ENCODE measurements around the gene GRIN2C. TPM values are rescaled to one million over a fixed set of nuclear protein-coding genes. Genes with fewer than 3 reads are reported as not detected.

The GRIN2C gene
- total RNA-seq, 2 experiments from 2014 or later: not detected

DNA sequence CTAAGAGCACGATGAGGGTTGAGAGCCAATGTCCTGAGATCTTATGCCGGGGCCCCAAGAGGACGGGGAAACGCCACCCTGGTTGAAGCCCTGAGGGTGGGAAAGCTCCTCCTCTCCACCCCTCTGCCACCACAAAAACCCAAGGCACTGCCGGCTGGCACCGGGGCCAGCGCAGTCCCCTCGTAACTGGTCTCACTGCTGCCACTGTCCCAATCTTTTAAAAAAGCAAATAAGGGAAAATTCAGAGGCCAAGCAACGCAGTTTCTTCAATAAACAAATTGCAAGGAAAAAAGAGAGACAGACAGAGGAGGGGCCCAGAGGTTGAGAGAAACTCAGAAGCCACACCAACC is 6.7 kb downstream of the GRIN2C start:
- ATAC-seq (peak; percentile 13), DNase-seq (no peak)
- Mint-ChIP-seq H3K27ac (no peak overlapping the region), H3K9me3 (ENCODE audit: low read depth) (no peaks in the 10 kb centered on the region), H3K27me3 (peaks cover 31% of the 10 kb centered on the region), H3K4me1 (peaks cover 9% of the 10 kb centered on the region), H3K36me3 (ENCODE audit: low read depth) (no peaks in the 10 kb centered on the region), H3K4me3 (peak overlapping the region; percentile 70)
- POLR2A ChIA-PET: interaction anchor here (1.1 kb wide), 1 partner anchor 20 kb away, joined by 10 read pairs; the partner anchor contains the start of gene FDXR
- intact Hi-C loops (cut with DNase I, micrococcal nuclease): no loop called here
- CTCF ChIA-PET: interaction anchor here (0.9 to 2.2 kb wide), 7 partner anchors 8 to 115 kb away, joined by 4 to 9 read pairs (median 4); no protein-coding TSS in a partner anchor

DNA sequence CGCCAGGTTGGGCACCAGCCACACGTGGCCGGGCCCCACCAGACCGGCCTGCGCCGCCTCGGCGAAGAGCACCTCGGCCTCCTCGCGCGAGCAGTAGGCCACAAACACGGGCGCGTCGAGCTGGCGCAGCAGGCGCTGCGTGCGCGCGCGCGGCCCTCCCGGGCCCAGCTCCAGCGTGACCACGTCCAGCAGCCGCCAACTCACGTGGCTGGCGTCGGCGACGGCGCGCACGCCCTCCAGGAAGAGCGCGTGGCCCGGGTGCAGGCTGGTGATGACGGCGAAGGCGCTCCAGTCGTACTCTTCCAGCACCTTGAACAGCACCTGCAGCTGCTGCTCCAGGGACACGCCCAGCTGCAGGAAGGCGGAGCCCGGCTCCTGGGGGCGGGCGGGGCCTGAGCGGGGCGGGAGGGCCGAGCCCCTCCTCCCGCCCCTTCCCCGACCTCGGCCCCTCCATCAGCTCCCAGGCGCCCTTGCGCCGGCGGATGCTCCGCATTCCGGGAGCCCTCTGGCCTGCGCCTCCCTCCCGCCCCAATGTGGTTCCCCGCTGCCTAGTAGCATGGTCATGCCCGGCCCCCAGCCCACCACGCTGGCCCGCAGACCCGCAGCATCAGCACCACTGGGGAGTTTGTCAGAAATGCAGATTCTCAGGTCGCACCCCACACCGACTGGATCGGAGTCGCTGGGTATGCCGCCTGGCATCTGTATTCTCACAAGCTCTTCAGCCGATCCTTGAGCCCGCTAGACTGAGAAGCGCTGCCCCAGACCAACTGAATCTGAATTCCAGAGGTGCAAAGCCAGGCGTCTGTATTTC is 7.2 kb downstream of the GRIN2C start:
- CTCF ChIA-PET: interaction anchor here (0.9 to 2.2 kb wide), 10 partner anchors 9 to 115 kb away, joined by 3 to 9 read pairs (median 4); partner anchors contain the start of gene FDXR
- H3K27me3 Mint-ChIP-seq: peaks cover 27% of the 10 kb centered on the region

DNA sequence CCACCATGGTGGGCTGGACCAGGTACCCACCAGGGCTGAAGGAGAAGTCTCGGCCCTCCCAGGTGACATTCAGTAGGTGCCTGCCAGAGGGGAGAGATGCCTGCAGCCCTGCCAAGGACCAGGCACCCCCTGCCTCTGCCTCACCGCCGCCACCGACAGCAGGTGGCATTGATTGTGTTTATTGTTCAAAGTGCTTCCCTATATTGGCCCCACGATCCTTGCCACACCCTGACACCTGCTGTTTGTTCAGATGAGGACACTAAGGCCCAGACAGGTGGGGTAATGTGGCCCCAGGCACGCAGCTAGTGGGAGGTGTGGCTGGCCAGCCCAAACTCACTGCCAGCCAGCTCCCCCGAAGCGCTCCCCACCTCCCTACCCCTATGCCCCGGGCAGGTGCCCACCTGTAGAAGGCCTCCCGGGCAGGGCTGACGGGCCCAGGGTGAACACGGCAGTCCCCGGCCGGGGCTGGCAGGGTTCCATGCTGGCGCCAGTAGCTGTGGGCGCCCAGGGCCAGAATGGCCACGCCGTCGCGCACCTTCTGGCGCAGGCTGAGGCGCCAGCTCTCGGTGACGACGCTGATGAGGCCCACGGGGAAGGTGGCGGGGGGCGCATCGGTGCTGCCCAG is 8.0 kb downstream of the GRIN2C start:
- Mint-ChIP-seq H3K27me3 (peaks cover 22% of the 10 kb centered on the region), H3K27ac (no peak overlapping the region)

More for the DNA sequence above, 7.2 kb downstream of the GRIN2C start:
- POLR2A ChIA-PET: interaction anchor here (1.1 kb wide), 2 partner anchors 12 to 20 kb away, joined by 3 to 10 read pairs; partner anchors contain the start of gene FDXR
- peaks cover 9% of the 10 kb centered on the region for H3K4me1 Mint-ChIP-seq
- H3K36me3 Mint-ChIP-seq (ENCODE audit: low read depth): no peaks in the 10 kb centered on the region
- ATAC-seq (peak; percentile 91), DNase-seq (peak; percentile 83)
- H3K4me3 Mint-ChIP-seq: peak overlapping the region; percentile 70
- intact Hi-C loops (cut with DNase I, micrococcal nuclease): loop anchor here (1.0 kb wide), 3 partner anchors 21 to 104 kb away; partner anchors contain the start of genes NAT9 (in 1 of the 2) and NHERF1 (in 1 of the 2)
- H3K27ac Mint-ChIP-seq: peak overlapping the region; percentile 35
- H3K9me3 Mint-ChIP-seq (ENCODE audit: low read depth): no peaks in the 10 kb centered on the region

DNA sequence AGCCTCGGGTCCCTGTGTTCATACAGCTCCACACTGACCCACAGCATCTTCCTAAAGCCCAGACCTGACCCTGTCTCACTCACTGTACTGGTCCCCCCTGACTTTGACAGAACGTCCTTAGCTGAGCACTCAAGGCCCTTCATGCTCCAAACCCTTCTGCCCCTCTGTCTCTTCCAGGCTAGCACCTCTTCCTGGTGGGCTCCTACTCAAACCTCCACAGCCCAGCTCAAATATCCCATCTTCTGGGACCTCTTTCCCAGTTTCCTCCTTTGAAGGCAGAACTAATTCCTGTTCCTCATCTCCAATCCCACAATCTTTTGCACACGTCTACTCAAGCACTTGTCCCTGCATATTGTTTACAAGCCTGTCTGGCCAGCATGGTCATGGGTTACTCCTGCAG is 8.8 kb downstream of the GRIN2C start:
- no peak for DNase-seq
- ChIA-PET POLR2A (no interaction called here), CTCF (interaction anchor here (0.9 to 2.2 kb wide), 3 partner anchors 8 to 80 kb away, joined by 3 to 7 read pairs (median 4); no protein-coding TSS in a partner anchor)
- Mint-ChIP-seq H3K4me1 (peaks cover 9% of the 10 kb centered on the region), H3K27me3 (peaks cover 18% of the 10 kb centered on the region), H3K9me3 (ENCODE audit: low read depth) (no peaks in the 10 kb centered on the region), H3K36me3 (ENCODE audit: low read depth) (no peaks in the 10 kb centered on the region), H3K4me3 (no peak overlapping the region), H3K27ac (no peak overlapping the region)
- intact Hi-C loops (cut with DNase I, micrococcal nuclease): no loop called here
- ATAC-seq: no peak

More for the DNA sequence above, 8.0 kb downstream of the GRIN2C start:
- ATAC-seq: no peak
- H3K36me3 Mint-ChIP-seq (ENCODE audit: low read depth): no peaks in the 10 kb centered on the region
- H3K4me3 Mint-ChIP-seq: no peak overlapping the region
- no peak for DNase-seq
- H3K4me1 Mint-ChIP-seq: peaks cover 9% of the 10 kb centered on the region
- ChIA-PET POLR2A (interaction anchor here (1.1 kb wide), 2 partner anchors 11 to 21 kb away, joined by 3 to 10 read pairs; partner anchors contain the start of gene FDXR), CTCF (interaction anchor here (0.9 to 2.2 kb wide), 10 partner anchors 9 to 81 kb away, joined by 3 to 9 read pairs (median 4); partner anchors contain the start of gene FDXR)
- H3K9me3 Mint-ChIP-seq (ENCODE audit: low read depth): no peaks in the 10 kb centered on the region
- intact Hi-C loops (cut with DNase I, micrococcal nuclease): loop anchor here (1.0 kb wide), 3 partner anchors 22 to 103 kb away; partner anchors contain the start of genes NAT9 (in 1 of the 2) and NHERF1 (in 1 of the 2)

DNA sequence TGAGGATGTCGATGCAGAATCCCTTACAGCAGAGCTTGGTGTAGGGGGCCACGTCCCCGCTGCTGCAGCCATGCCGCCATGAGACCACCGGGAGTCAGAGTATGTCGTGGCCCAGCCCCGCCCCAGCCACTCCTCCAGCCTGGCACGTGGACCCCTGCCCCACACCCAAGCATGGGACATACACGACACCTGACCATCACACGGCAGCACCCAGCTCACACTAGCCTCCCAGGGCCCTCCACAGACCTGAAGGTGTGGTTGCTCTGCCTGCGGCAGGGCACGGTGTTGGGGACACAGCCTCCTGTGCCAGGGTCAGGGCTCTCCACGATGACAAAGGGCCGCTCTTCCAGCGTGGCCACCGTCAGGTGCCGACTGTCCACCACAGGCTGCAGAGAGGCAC is 9.4 kb downstream of the GRIN2C start:
- no peak for ATAC-seq
- Mint-ChIP-seq H3K27ac (no peak overlapping the region), H3K36me3 (ENCODE audit: low read depth) (no peaks in the 10 kb centered on the region), H3K27me3 (peaks cover 17% of the 10 kb centered on the region), H3K9me3 (ENCODE audit: low read depth) (no peaks in the 10 kb centered on the region), H3K4me1 (peaks cover 9% of the 10 kb centered on the region), H3K4me3 (no peak overlapping the region)
- no peak for DNase-seq
- intact Hi-C loops (cut with DNase I, micrococcal nuclease): no loop called here
- POLR2A ChIA-PET: no interaction called here
- CTCF ChIA-PET: interaction anchor here (0.9 to 2.2 kb wide), 3 partner anchors 7 to 79 kb away, joined by 3 to 7 read pairs (median 4); no protein-coding TSS in a partner anchor

DNA sequence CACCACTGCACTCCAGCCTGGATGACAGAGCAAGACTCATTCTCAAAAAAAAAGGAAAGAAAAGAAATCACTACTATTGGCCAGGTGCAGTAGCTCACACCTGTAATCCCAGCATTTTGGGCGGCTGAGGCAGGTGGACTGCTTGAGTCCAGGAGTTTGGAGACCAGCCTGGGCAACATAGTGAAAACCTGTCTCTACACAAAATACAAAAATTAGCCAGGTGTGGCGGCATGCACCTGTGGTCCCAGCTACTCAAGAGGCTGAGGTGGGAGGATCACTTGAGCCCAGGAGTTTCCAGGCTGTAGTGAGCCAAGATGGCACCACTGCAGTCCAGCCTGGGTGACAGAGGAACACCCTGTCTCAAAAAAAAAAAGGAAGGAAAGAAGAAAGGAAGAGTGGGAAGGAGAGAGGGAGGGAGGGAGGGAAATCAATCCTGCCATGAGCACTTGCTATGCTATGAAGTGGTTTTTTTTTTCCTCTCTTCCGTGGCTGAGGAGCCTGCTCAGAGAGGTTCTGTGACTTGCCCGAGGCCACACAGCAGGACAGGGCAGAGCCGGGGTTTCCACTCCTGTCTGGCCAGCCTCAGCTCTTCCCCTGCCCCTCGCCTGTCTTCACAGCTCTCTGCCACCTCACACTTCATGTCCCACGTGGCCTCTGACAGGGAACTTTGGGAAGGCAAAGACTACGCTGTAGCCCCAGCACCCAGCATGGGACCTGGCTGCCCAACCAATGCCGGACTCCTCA is 10.9 kb downstream of the GRIN2C start:
- POLR2A ChIA-PET: no interaction called here
- DNase-seq: no peak
- Mint-ChIP-seq H3K4me1 (peaks cover 9% of the 10 kb centered on the region), H3K4me3 (no peak overlapping the region), H3K36me3 (ENCODE audit: low read depth) (no peaks in the 10 kb centered on the region), H3K9me3 (ENCODE audit: low read depth) (no peaks in the 10 kb centered on the region), H3K27me3 (peaks cover 13% of the 10 kb centered on the region), H3K27ac (no peak overlapping the region)
- intact Hi-C loops (cut with DNase I, micrococcal nuclease): no loop called here
- CTCF ChIA-PET: interaction anchor here (0.6 to 1.8 kb wide), 2 partner anchors 14 to 17 kb away, joined by 3 to 7 read pairs; no protein-coding TSS in a partner anchor
- ATAC-seq: no peak

DNA sequence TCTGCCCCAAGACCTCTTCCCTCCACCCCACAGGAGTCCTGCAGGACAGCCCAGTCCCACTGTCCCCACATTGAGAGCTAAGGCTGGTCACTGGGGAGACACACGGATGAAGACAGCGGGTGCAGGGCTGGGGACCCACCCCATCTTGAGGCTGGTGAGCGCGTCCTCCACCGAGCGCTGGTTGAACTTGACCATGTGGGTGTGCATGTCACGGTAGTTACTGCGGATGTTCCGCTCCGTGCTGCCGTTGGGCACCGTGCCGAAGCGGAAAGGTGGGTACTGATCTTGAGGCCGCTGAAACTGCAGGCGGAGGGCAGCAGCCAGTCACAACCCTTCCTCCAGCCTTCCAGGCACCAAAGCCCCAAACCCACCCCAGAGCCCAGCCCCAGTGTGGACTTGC is 13.1 kb downstream of the GRIN2C start:
- intact Hi-C loops (cut with DNase I, micrococcal nuclease): no loop called here
- CTCF ChIA-PET: interaction anchor here (1.6 kb wide), 1 partner anchor 19 kb away, joined by 4 read pairs; no protein-coding TSS in a partner anchor
- POLR2A ChIA-PET: no interaction called here

DNA sequence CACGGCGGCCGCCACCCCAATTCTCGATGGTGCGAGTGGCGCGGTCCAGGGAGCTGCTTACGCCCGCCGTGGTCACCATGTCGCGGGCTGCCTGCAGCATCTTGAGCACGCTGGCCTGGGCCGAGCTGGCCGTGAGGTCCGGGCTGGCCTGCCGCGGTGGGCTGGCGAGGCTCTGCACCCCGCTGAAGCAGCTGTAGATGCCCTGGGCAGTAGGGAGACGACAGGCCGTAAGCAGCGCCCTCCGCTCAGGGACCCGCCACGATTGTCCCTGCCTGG is 16.4 kb downstream of the GRIN2C start:
- H3K4me3 Mint-ChIP-seq: no peak overlapping the region
- H3K27ac Mint-ChIP-seq: no peak overlapping the region
- POLR2A ChIA-PET: interaction anchor here (0.7 kb wide), 1 partner anchor 118 kb away, joined by 8 read pairs; no protein-coding TSS in a partner anchor
- no peaks in the 10 kb centered on the region for H3K36me3 Mint-ChIP-seq (ENCODE audit: low read depth)
- no peak for DNase-seq
- CTCF ChIA-PET: interaction anchor here (0.6 to 2.1 kb wide), 13 partner anchors 8 to 118 kb away, joined by 3 to 10 read pairs (median 4); partner anchors contain the start of gene FDXR
- H3K4me1 Mint-ChIP-seq: peaks cover 6% of the 10 kb centered on the region
- ATAC-seq: no peak
- peaks cover 11% of the 10 kb centered on the region for H3K27me3 Mint-ChIP-seq
- intact Hi-C loops (cut with DNase I, micrococcal nuclease): loop anchor here in 1 of 2 experiments (2.0 kb wide), 1 partner anchor 20 kb away; no protein-coding TSS in a partner anchor
- no peaks in the 10 kb centered on the region for H3K9me3 Mint-ChIP-seq (ENCODE audit: low read depth)

More for the DNA sequence above, 13.1 kb downstream of the GRIN2C start:
- no peaks in the 10 kb centered on the region for H3K4me1 Mint-ChIP-seq
- H3K27me3 Mint-ChIP-seq: peaks cover 13% of the 10 kb centered on the region
- H3K9me3 Mint-ChIP-seq (ENCODE audit: low read depth): no peaks in the 10 kb centered on the region
- no peaks in the 10 kb centered on the region for H3K36me3 Mint-ChIP-seq (ENCODE audit: low read depth)
- H3K27ac Mint-ChIP-seq: no peak overlapping the region
- no peak for DNase-seq
- H3K4me3 Mint-ChIP-seq: no peak overlapping the region
- ATAC-seq: no peak

DNA sequence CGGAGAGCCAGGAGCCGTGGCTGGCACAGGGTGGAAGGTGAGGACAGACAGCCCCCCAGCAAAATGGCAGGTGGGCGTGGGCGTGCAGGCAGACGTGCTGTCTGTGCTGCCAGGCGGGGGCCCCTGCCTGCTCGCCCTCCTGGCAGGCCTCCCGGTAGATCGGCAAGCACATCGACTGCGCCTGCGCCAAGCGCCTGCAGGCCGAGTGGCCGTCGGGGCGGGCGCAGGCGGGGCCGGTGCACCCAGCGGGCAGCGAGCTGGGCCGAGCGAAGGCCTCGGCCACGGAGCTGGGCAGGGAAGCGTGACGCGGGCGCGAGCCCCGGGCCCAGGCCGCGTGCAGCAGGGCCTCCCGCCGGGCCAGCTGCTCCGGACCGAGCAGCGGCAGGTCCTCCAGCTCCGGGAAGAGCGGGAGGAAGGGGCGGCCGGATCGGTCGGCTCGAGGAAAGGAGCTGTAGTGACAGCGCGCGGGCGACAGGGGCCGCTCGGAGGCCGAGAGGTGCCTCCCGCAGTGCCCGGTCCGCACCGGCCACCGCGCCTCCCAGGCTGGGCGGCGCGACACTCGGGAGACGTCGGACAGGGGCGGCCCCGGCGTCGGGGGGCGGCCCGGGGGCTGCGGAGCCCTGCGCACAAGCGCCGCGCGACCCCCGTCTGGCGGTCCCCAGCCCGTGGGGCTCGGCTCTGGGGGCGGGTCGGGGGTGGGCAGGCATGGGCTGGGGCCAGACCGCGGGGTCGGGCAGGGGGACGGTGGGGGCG is 16.9 kb downstream of the GRIN2C start:
- ATAC-seq: peak; percentile 69
- Mint-ChIP-seq H3K27me3 (peaks cover 11% of the 10 kb centered on the region), H3K36me3 (ENCODE audit: low read depth) (no peaks in the 10 kb centered on the region), H3K9me3 (ENCODE audit: low read depth) (no peaks in the 10 kb centered on the region), H3K4me1 (peaks cover 6% of the 10 kb centered on the region), H3K4me3 (no peak overlapping the region), H3K27ac (no peak overlapping the region)
- ChIA-PET CTCF (interaction anchor here (0.6 to 2.1 kb wide), 13 partner anchors 9 to 951 kb away, joined by 3 to 10 read pairs (median 4); partner anchors contain the start of genes FDXR and NAT9), POLR2A (interaction anchor here (0.7 kb wide), 1 partner anchor 117 kb away, joined by 8 read pairs; no protein-coding TSS in a partner anchor)
- intact Hi-C loops (cut with DNase I, micrococcal nuclease): loop anchor here in 1 of 2 experiments (2.0 kb wide), 1 partner anchor 20 kb away; no protein-coding TSS in a partner anchor
- peak; percentile 53 for DNase-seq

DNA sequence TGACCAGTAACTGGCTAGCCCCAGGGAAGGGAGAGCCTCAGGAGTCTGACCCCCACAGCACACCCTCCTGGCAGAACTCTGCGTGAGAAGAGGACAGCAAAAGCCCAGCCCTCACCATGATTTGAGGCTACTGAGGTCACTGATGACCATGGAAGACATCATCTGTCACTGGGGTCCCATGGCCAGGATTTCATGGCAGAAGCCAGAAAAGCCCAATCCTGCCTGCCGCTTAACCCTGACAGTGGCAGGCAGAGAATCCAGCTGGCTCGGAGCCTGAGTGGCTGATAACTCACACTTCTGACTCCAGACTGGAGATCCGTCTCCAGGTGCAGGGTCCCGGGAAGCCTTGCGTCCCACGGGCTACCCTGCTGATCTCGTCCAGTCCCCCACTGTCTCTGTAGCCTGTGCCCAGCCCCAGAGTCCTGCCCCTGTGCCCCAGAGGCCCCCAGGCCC is 17.5 kb downstream of the GRIN2C start:
- ChIA-PET CTCF (interaction anchor here (0.6 to 2.1 kb wide), 9 partner anchors 9 to 951 kb away, joined by 3 to 10 read pairs (median 4); partner anchors contain the start of genes FDXR and NAT9), POLR2A (no interaction called here)
- intact Hi-C loops (cut with DNase I, micrococcal nuclease): loop anchor here in 1 of 2 experiments (2.0 kb wide), 1 partner anchor 21 kb away; no protein-coding TSS in a partner anchor
- Mint-ChIP-seq H3K4me3 (no peak overlapping the region), H3K36me3 (ENCODE audit: low read depth) (no peaks in the 10 kb centered on the region), H3K4me1 (peaks cover 6% of the 10 kb centered on the region), H3K9me3 (ENCODE audit: low read depth) (no peaks in the 10 kb centered on the region), H3K27me3 (peaks cover 11% of the 10 kb centered on the region), H3K27ac (no peak overlapping the region)
- no peak for ATAC-seq
- no peak for DNase-seq

Measured in activated CD4-positive, alpha-beta T cell treated with anti-CD3 and anti-CD28 coated beads for 36 hours (primary cell).